ENCODE data around the gene PDE6B. TPM values are rescaled to one million over a fixed set of nuclear protein-coding genes. Genes with fewer than 3 reads are reported as not detected.

PDE6B gene
- total and polyA plus RNA-seq, 2 experiments from 2014 or later: 3.4 to 5.0 TPM

DNA sequence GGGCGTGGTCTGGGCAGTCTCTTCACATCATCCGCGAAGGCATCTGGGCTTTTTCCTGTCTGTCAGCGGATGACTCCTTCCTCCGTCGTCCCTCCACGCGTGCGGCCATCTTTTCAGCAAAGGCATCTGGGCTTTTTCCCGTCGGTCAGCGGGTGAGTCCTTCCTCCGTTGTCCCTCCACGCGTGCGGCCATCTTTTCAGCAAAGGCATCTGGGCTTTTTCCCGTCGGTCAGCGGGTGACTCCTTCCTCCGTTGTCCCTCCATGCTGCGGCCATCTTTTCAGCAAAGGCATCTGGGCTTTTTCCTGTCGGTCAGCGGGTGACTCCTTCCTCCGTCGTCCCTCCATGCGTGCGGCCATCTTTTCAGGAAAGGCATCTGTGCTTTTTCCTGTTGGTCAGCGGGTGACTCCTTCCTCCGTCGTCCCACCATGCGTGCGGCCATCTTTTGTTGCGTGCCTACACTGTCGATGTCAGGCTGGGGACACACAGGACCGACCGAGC, 37.0 kb upstream of the PDE6B start (continued):
- TF ChIP-seq, protein P1, sequence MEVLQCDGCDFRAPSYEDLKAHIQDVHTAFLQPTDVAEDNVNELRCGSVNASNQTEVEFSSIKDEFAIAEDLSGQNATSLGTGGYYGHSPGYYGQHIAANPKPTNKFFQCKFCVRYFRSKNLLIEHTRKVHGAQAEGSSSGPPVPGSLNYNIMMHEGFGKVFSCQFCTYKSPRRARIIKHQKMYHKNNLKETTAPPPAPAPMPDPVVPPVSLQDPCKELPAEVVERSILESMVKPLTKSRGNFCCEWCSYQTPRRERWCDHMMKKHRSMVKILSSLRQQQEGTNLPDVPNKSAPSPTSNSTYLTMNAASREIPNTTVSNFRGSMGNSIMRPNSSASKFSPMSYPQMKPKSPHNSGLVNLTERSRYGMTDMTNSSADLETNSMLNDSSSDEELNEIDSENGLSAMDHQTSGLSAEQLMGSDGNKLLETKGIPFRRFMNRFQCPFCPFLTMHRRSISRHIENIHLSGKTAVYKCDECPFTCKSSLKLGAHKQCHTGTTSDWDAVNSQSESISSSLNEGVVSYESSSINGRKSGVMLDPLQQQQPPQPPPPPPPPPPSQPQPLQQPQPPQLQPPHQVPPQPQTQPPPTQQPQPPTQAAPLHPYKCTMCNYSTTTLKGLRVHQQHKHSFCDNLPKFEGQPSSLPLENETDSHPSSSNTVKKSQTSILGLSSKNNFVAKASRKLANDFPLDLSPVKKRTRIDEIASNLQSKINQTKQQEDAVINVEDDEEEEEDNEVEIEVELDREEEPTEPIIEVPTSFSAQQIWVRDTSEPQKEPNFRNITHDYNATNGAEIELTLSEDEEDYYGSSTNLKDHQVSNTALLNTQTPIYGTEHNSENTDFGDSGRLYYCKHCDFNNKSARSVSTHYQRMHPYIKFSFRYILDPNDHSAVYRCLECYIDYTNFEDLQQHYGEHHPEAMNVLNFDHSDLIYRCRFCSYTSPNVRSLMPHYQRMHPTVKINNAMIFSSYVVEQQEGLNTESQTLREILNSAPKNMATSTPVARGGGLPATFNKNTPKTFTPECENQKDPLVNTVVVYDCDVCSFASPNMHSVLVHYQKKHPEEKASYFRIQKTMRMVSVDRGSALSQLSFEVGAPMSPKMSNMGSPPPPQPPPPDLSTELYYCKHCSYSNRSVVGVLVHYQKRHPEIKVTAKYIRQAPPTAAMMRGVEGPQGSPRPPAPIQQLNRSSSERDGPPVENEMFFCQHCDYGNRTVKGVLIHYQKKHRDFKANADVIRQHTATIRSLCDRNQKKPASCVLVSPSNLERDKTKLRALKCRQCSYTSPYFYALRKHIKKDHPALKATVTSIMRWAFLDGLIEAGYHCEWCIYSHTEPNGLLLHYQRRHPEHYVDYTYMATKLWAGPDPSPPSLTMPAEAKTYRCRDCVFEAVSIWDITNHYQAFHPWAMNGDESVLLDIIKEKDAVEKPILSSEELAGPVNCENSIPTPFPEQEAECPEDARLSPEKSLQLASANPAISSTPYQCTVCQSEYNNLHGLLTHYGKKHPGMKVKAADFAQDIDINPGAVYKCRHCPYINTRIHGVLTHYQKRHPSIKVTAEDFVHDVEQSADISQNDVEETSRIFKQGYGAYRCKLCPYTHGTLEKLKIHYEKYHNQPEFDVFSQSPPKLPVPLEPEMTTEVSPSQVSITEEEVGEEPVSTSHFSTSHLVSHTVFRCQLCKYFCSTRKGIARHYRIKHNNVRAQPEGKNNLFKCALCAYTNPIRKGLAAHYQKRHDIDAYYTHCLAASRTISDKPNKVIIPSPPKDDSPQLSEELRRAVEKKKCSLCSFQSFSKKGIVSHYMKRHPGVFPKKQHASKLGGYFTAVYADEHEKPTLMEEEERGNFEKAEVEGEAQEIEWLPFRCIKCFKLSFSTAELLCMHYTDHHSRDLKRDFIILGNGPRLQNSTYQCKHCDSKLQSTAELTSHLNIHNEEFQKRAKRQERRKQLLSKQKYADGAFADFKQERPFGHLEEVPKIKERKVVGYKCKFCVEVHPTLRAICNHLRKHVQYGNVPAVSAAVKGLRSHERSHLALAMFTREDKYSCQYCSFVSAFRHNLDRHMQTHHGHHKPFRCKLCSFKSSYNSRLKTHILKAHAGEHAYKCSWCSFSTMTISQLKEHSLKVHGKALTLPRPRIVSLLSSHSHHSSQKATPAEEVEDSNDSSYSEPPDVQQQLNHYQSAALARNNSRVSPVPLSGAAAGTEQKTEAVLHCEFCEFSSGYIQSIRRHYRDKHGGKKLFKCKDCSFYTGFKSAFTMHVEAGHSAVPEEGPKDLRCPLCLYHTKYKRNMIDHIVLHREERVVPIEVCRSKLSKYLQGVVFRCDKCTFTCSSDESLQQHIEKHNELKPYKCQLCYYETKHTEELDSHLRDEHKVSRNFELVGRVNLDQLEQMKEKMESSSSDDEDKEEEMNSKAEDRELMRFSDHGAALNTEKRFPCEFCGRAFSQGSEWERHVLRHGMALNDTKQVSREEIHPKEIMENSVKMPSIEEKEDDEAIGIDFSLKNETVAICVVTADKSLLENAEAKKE (CRISPR knock-in tag; IDR thresholded peaks at IDR 0.05): no peak

DNA sequence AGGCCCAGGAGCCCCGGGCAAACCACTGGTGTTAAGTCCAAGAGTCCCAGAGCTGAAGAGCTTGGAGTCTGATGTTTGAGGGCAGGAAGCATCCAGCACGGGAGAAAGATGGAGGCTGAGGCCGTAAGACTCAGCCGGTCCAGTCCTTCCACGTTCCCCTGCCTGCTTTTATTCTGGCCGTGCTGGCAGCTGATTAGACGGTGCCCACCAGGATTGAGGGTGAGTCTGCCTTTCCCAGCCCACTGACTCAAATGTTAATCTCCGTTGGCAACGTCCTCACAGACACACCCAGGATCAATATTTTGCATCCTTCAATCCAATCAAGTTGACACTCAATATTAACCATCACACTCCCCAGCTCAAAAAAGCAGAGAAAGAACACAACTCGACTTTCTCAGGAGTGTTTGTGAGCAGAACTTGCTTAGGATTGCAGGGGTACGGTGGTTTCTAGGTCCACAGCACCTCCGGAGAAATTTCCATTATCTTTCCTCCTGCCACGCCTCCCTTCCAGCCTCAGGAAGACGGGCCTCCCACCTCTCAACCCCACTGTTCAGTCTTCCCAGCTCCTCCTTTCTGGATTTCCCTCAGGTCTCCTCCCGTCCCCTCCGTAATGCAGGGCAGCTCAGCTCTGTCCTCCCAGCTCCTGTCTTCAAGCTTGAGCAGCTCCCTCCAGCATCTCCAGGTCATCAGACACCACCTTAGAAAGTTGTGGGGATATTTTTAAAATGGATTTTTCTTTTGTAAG, 36.0 kb upstream of the PDE6B start:
- ATAC-seq (no peak), DNase-seq (ENCODE audit: low spot score) (no peak)
- H3K4me2 ChIP-seq: no peak overlapping the region
- no peak overlapping the region for H2AFZ ChIP-seq
- H3K27me3 ChIP-seq (ENCODE audit: insufficient read depth): no peaks in the 10 kb centered on the region
- no peaks in the 10 kb centered on the region for H3F3A ChIP-seq (replicated peaks; ENCODE audit: low read depth)
- Mint-ChIP-seq H3K36me3 (ENCODE audit: low read depth) (no peaks in the 10 kb centered on the region; the same call in none of the 3 replicates), H3K4me3 (no peak overlapping the region), H3K4me1 (no peaks in the 10 kb centered on the region; the same call in 2 of the 3 replicates), H3K27me3 (ENCODE audit: insufficient read depth, low read depth, poor library complexity) (peaks cover 6% of the 10 kb centered on the region), H3K9me3 (peaks cover 3% of the 10 kb centered on the region), H3K27ac (no peak overlapping the region)
- H4K20me1 ChIP-seq (replicated peaks; ENCODE audit: insufficient read depth): no peaks in the 10 kb centered on the region
- no peaks in the 10 kb centered on the region for H3K4me1 ChIP-seq (ENCODE audit: insufficient read depth)
- H3K79me2 ChIP-seq (replicated peaks; ENCODE audit: insufficient read depth): no peaks in the 10 kb centered on the region
- no peaks in the 10 kb centered on the region for H3K36me3 ChIP-seq (ENCODE audit: insufficient read depth)
- no peak overlapping the region for H3K4me3 ChIP-seq
- H3K27ac ChIP-seq (ENCODE audit: low read depth): no peak overlapping the region
- H3K9me2 ChIP-seq (ENCODE audit: insufficient read depth): no peaks in the 10 kb centered on the region
- TF ChIP-seq ZNF114 (CRISPR knock-in tag; IDR thresholded peaks at IDR 0.05) (no peak), EZH2 (IDR thresholded peaks at IDR 0.05; ENCODE audit: low read depth, unreplicated experiment) (no peak), CREB1 (CRISPR knock-in tag; IDR thresholded peaks at IDR 0.05; ENCODE audit: low read depth) (no peak), JUNB (IDR thresholded peaks at IDR 0.05; ENCODE audit: unreplicated experiment) (no peak), ZNF331 (CRISPR knock-in tag; IDR thresholded peaks at IDR 0.05; ENCODE audit: low read depth) (no peak), POLR2AphosphoS5 (IDR thresholded peaks at IDR 0.05; ENCODE audit: low read depth) (no peak), NANOG (IDR thresholded peaks at IDR 0.05; ENCODE audit: borderline replicate concordance) (no peak)
- TF ChIP-seq, protein P1 (CRISPR knock-in tag; IDR thresholded peaks at IDR 0.05): no peak

Measured in GM23338 (cell line).